Hepatocyte (in vitro differentiated cells): ENCODE measurements around the gene SLC31A2. TPM values are rescaled to one million over a fixed set of nuclear protein-coding genes. Genes with fewer than 3 reads are reported as not detected.

Experiments
- DNase-seq: peaks from one replicate; pipeline ENCODE4 v3.0.0-alpha.2; 2016; ENCODE audit warnings: low spot score
- H2AFZ ChIP-seq: fragments of 200-600 bp; sonication (generic); 2 replicates; pipeline ENCODE4 v1.6.0; 2016; ENCODE audit warnings: antibody characterized with exemption, mild to moderate bottlenecking
- H3K27ac ChIP-seq: fragments of 200-600 bp; sonication (generic); 2 replicates; pipeline ENCODE4 v1.5.1; 2016; ENCODE audit warnings: mild to moderate bottlenecking
- H3K27me3 ChIP-seq: fragments of 200-600 bp; sonication (generic); 2 replicates; pipeline ENCODE4 v1.6.1; 2016
- H3K36me3 ChIP-seq: fragments of 200-600 bp; sonication (generic); replicated peaks from 2 replicates; pipeline ENCODE4 v1.5.1; 2016; ENCODE audit warnings: low read depth; ENCODE audit not compliant: insufficient read depth
- H3K4me1 ChIP-seq: fragments of 200-600 bp; sonication (generic); 2 replicates; pipeline ENCODE4 v1.5.1; 2016; ENCODE audit warnings: mild to moderate bottlenecking, moderate library complexity; ENCODE audit not compliant: insufficient read depth
- H3K4me2 ChIP-seq: fragments of 200-600 bp; sonication (generic); 2 replicates; pipeline ENCODE4 v1.6.0; 2016
- H3K4me3 ChIP-seq: fragments of 200-600 bp; sonication (generic); 2 replicates; pipeline ENCODE4 v1.5.1; 2016; ENCODE audit warnings: mild to moderate bottlenecking
- H3K79me2 ChIP-seq: fragments of 200-600 bp; sonication (generic); 2 replicates; pipeline ENCODE4 v1.6.0; 2017; ENCODE audit warnings: mild to moderate bottlenecking
- H3K9me2 ChIP-seq: fragments of 200-600 bp; sonication (generic); replicated peaks from 2 replicates; pipeline ENCODE4 v1.6.0; 2017; ENCODE audit warnings: mild to moderate bottlenecking; ENCODE audit not compliant: insufficient read depth
- H3K9me3 ChIP-seq: fragments of 200-600 bp; sonication (generic); 2 replicates; pipeline ENCODE4 v1.5.1; 2016; ENCODE audit warnings: low read depth, mild to moderate bottlenecking
- H4K20me1 ChIP-seq: fragments of 200-600 bp; sonication (generic); 2 replicates; pipeline ENCODE4 v1.6.0; 2016; ENCODE audit warnings: mild to moderate bottlenecking; ENCODE audit not compliant: insufficient read depth, poor library complexity, severe bottlenecking
- EZH2 ChIP-seq: fragments of 200-600 bp; sonication (generic); IDR thresholded peaks from 2 replicates; pipeline ENCODE4 v1.6.1; 2016; ENCODE audit warnings: antibody characterized with exemption, mild to moderate bottlenecking, borderline replicate concordance
- EZH2phosphoT487 ChIP-seq: fragments of 200-600 bp; sonication (generic); IDR thresholded peaks from one replicate; pipeline ENCODE4 v1.6.1; 2018; ENCODE audit warnings: antibody characterized with exemption, mild to moderate bottlenecking, low read depth, moderate library complexity; ENCODE audit not compliant: unreplicated experiment, severe bottlenecking
- WGBS: methylation state at CpG from one replicate; pipeline ENCODE4 v1.1.6; 2016; ENCODE audit warnings: low lambda C conversion rate; ENCODE audit errors: missing lambda C conversion rate; 5-methylcytosine and 5-hydroxymethylcytosine counted together
- polyA plus RNA-seq: library from polyadenylated mRNA; unstranded; fragments of >200 nt; fragmentation: Nextera tagmentation; extraction: Ambion mirVana; gene quantifications from 2 replicates; pipeline ENCODE4 v1.2.1, GENCODE V29; 2016
- total RNA-seq: library from RNA; depleted of rRNA; stranded (reverse); fragments of >200 nt; gene quantifications from 2 replicates; pipeline ENCODE4 v1.2.3, GENCODE V29; 2014
- TF ChIP-seq, protein P1 (sequence below): fragments of 200-600 bp; sonication (generic); IDR thresholded peaks from 2 replicates; pipeline ENCODE4 v1.5.1; 2016; ENCODE audit warnings: antibody characterized with exemption, mild to moderate bottlenecking; ENCODE audit not compliant: poor library complexity

The SLC31A2 gene
- total and polyA plus RNA-seq, 2 experiments from 2014 or later, result 20.1 to 26.9 TPM

DNA sequence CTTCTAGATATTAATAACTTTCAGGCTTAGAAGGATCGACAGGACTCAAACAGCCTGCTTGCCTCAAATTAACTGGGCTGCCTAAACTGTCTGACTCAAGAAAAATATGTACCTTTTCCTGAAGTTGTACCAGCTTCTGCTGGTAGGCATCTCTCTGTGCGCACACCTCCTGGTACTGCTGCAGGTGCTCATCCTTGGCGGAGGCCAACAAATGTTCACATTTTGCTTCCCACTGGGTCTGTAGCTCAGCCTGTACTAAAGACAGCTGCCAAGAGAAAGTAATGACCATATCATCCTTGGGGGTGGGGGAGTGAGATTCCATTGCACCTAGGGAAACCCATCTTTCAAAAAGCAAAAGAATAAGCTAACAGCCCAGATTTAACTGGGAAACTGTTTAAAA lies 22.5 kb downstream of the SLC31A2 start:
- Histone ChIP-seq H3K9me3 (no peaks in the 10 kb centered on the region), H3K9me2 (no peaks in the 10 kb centered on the region), H3K4me2 (no peak overlapping the region), H2AFZ (no peak overlapping the region), H3K4me1 (no peaks in the 10 kb centered on the region), H3K27me3 (no peaks in the 10 kb centered on the region), H3K4me3 (no peak overlapping the region), H3K79me2 (no peaks in the 10 kb centered on the region), H3K36me3 (no peaks in the 10 kb centered on the region), H3K27ac (no peak overlapping the region), H4K20me1 (no peaks in the 10 kb centered on the region)
- WGBS, result 99% methylated on average over 3 of the region's 3 CpGs
- TF ChIP-seq EZH2, result no peak
- TF ChIP-seq, protein P1, sequence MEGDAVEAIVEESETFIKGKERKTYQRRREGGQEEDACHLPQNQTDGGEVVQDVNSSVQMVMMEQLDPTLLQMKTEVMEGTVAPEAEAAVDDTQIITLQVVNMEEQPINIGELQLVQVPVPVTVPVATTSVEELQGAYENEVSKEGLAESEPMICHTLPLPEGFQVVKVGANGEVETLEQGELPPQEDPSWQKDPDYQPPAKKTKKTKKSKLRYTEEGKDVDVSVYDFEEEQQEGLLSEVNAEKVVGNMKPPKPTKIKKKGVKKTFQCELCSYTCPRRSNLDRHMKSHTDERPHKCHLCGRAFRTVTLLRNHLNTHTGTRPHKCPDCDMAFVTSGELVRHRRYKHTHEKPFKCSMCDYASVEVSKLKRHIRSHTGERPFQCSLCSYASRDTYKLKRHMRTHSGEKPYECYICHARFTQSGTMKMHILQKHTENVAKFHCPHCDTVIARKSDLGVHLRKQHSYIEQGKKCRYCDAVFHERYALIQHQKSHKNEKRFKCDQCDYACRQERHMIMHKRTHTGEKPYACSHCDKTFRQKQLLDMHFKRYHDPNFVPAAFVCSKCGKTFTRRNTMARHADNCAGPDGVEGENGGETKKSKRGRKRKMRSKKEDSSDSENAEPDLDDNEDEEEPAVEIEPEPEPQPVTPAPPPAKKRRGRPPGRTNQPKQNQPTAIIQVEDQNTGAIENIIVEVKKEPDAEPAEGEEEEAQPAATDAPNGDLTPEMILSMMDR, result no peak
- no peak for TF ChIP-seq EZH2phosphoT487
- DNase-seq, result no peak

DNA sequence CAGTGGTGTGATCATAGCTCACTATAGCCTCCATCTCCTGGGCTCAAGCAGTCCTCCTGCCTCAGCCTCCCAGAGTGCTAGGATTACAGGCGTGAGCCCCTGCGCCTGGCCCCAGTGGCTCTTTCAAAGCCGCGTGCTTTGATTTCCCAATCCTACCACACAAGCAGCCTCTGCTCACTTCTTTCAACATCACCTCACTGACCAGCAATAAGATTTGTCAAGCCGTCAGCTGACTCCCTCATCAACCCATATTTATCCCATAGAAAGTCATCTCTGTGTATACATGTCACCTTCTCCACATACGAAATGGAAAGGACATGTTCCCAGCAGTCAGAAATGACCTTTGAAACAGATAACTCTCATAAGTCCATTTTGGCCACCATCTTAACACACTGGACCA lies 26.0 kb downstream of the SLC31A2 start:
- no peaks in the 10 kb centered on the region for H4K20me1 ChIP-seq
- H3K4me1 ChIP-seq, result peaks cover 3% of the 10 kb centered on the region
- H3K27me3 ChIP-seq, result no peaks in the 10 kb centered on the region
- no peaks in the 10 kb centered on the region for H3K79me2 ChIP-seq
- no peak overlapping the region for H3K4me3 ChIP-seq
- no peak for DNase-seq
- no peak overlapping the region for H2AFZ ChIP-seq
- H3K27ac ChIP-seq, result no peak overlapping the region
- H3K36me3 ChIP-seq, result no peaks in the 10 kb centered on the region
- TF ChIP-seq EZH2phosphoT487 (no peak), EZH2 (no peak)
- TF ChIP-seq, protein P1, result no peak
- no peaks in the 10 kb centered on the region for H3K9me3 ChIP-seq
- no peak overlapping the region for H3K4me2 ChIP-seq
- WGBS, result 97% methylated on average over 6 of the region's 6 CpGs
- no peaks in the 10 kb centered on the region for H3K9me2 ChIP-seq

DNA sequence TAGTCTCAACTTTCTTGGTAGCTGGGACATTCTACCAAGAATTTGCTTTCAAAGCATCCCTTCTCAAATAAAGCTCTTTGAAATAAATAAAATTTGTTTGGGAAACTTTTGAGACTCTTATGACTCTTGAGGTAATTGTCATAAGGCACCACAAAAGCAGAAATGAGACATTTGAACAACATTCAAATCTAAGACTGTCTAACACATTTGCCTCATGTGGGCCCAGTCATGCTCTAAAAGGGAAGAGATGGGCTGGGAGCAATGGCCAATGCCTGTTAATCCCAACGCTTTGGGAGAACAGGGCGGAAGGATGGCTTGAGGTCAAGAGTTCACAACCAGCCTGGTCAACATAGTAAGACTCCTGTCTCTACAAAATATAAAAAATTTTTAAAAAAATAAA lies 26.4 kb downstream of the SLC31A2 start:
- no peaks in the 10 kb centered on the region for H3K9me2 ChIP-seq
- H3K9me3 ChIP-seq, result no peaks in the 10 kb centered on the region
- no peak overlapping the region for H3K4me2 ChIP-seq
- H3K4me3 ChIP-seq, result no peak overlapping the region
- H3K27ac ChIP-seq, result no peak overlapping the region
- WGBS, result 96% methylated on average over 2 of the region's 2 CpGs
- H3K27me3 ChIP-seq, result no peaks in the 10 kb centered on the region
- no peaks in the 10 kb centered on the region for H3K79me2 ChIP-seq
- H2AFZ ChIP-seq, result no peak overlapping the region
- TF ChIP-seq, protein P1, result no peak
- TF ChIP-seq EZH2, result no peak
- no peak for TF ChIP-seq EZH2phosphoT487
- peaks cover 3% of the 10 kb centered on the region for H3K4me1 ChIP-seq
- H4K20me1 ChIP-seq, result no peaks in the 10 kb centered on the region
- H3K36me3 ChIP-seq, result no peaks in the 10 kb centered on the region
- no peak for DNase-seq

DNA sequence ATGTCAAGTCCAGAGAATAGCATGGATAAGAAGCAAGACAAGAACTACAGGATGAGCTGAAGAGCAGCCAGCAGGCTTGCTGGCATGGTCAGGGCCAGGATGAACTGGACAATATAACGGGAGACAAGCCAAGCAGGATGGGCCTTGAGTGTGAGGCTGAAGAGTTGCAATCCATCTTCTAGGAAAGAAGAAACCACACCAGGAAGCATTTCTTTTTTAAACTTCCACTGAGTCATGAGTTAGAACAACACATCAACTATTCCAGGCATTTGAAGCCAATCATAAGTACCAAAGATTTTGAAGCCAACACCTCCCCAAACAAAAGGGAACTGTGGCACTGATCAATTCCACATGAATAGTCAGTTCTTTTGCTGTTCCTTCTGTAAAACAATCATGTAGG lies 27.3 kb downstream of the SLC31A2 start:
- no peaks in the 10 kb centered on the region for H3K9me2 ChIP-seq
- WGBS, result 95% methylated on average over 1 of the region's 1 CpG
- no peaks in the 10 kb centered on the region for H3K27me3 ChIP-seq
- no peaks in the 10 kb centered on the region for H4K20me1 ChIP-seq
- TF ChIP-seq, protein P1, result no peak
- no peak for TF ChIP-seq EZH2phosphoT487
- no peak for TF ChIP-seq EZH2
- H3K27ac ChIP-seq, result no peak overlapping the region
- no peaks in the 10 kb centered on the region for H3K9me3 ChIP-seq
- H3K4me1 ChIP-seq, result peaks cover 3% of the 10 kb centered on the region
- no peak overlapping the region for H3K4me2 ChIP-seq
- no peaks in the 10 kb centered on the region for H3K79me2 ChIP-seq
- no peaks in the 10 kb centered on the region for H3K36me3 ChIP-seq
- H2AFZ ChIP-seq, result no peak overlapping the region
- DNase-seq, result no peak
- no peak overlapping the region for H3K4me3 ChIP-seq
